GM19324 (cell line): Measurements from ENCODE around the gene EIF6.
"Not testable (repeated sequence)": the region's sequence is repeated elsewhere in the genome, so short reads cannot be mapped to it uniquely, and the experiment has no call there.

Source experiments
- ATAC-seq: cut with Tn5 transposase; IDR thresholded peaks from one replicate; pipeline ENCODE4 v1.9.1; 2021; ENCODE audit warnings: mild to moderate bottlenecking, moderate library complexity; ENCODE audit not compliant: unreplicated experiment, low FRiP score

EIF6 gene

DNA sequence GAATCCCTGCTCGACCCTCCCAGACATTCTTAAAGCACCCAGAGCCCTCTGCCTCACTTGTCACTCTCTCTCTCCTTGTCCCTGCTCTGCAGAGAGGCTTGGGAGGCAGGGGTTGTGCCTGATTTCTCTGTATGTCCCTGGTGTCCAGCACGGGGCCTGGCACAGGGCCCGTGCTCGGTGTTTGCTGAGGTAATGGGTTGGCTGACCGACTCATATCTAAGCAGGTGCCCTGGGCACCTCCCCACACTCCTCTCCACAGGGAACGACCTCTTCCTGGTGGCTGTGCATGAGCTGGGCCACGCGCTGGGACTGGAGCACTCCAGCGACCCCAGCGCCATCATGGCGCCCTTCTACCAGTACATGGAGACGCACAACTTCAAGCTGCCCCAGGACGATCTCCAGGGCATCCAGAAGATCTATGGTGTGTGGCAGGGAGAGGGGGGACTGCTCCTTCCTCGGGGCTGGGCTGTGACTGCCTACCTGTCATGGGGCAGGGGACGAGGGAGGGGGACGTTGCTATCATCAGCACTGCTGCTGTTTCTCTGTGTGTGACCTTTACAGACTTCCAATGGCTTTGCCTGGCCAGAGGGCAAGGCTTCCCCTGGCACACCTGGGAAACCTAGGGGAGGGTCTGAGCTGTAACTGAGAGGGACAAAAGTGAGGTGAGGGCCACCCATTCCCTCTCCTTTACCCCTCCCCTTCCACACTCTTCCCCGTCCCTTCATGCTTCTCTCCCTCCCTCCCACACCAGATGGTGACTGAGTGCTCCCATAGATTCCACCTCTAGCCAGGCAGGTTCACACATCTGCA is 20.8 kb downstream of the EIF6 start:
- no peak for ATAC-seq

DNA sequence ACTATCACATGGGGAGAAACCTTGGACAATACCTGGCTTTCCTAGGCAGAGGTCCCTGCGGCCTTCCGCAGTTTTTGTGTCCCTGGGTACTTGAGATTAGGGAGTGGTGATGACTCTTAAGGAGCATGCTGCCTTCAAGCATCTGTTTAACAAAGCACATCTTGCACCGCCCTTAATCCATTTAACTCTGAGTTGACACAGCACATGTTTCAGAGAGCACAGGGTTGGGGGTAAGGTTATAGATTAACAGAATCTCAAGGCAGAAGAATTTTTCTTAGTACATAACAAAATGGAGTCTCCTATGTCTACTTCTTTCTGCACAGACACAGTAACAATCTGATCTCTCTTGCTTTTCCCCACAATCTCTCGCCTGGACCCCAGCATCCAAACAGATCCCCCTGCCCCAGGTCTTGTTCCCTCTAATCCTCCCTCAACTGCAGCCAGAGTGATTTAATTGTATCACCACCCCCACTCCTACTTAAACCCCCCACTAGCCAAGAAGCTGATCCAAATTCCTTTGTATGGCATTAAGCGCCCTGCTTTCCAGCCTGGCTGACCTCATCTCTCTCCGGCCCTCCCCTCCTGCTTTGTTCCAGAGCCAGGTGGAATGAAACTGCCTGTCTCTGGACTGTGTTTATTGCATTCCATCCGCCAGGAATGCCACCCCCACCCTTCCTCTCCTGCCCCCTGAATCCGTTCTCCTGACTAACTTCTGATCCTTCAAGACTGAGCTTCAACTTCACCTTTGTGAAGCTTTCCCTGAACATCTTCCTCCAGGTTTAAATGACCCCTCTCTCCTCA is 21.6 kb downstream of the EIF6 start:
- ATAC-seq: not testable (repeated sequence)

- ATAC-seq: not testable (repeated sequence)
Observed at GRCh38 chr20:35262321-35262720, 22.3 kb downstream of the EIF6 start.

DNA sequence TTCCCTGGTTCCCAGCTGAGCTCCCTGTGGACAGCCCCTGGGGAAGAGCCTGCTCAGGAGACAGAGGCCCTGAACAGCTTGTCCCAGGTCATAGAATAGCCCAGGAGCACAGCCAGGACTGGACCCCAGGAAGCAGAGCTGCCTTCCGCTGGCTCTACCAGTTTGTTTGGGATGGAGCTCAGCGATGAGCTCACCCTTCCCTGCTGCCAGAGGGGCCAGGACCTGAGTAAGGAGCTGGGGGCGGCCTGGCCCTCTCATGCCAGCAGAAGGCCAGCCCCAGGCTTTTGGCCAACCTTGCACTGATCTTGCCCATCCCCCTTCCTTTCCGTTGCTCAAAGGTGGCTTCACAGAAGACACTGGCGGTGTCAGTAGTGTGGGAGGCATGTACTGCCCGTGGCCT is 24.1 kb downstream of the EIF6 start:
- ATAC-seq: no peak

- ATAC-seq: no peak
Observed at GRCh38 chr20:35257175-35257909, 27.2 kb downstream of the EIF6 start.

- no peak for ATAC-seq
Observed at GRCh38 chr20:35254448-35254999, 30.0 kb downstream of the EIF6 start.

DNA sequence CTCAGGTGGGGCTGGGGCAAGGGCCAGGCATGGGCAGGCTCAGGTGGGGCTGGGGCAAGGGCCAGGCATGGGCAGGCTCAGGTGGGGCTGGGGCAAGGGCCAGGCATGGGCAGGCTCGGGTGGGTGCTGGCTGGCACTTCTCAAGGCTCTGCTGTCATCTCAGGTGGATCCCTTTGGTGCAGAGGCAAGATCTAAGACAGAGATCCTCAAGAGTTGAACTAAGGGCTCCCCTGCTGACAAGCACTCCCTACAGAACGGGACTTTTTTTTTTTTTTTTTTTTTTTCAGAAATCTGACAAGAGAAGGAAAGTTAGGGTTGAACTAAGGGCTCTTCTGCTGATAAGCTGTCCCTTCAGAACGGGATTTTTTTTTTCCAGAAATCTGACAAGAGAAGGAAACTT is 31.6 kb downstream of the EIF6 start:
- no peak for ATAC-seq

DNA sequence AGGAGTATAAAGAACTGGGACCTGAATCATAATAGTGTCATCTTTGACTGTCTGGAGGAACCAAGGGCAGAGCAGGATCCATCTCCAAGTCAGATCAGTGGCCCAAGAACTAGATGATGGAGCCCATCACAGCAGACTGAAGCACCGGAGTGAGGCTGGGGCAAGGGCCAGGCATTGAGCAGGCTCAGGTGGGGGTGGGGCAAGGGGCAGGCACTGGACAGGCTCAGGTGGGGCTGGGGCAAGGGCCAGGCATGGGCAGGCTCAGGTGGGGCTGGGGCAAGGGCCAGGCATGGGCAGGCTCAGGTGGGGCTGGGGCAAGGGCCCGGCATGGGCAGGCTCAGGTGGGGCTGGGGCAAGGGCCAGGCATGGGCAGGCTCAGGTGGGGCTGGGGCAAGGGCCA is 32.0 kb downstream of the EIF6 start:
- ATAC-seq: not testable (repeated sequence)

- ATAC-seq: peak; percentile 61
Observed at GRCh38 chr20:35252037-35252461, 32.5 kb downstream of the EIF6 start.

DNA sequence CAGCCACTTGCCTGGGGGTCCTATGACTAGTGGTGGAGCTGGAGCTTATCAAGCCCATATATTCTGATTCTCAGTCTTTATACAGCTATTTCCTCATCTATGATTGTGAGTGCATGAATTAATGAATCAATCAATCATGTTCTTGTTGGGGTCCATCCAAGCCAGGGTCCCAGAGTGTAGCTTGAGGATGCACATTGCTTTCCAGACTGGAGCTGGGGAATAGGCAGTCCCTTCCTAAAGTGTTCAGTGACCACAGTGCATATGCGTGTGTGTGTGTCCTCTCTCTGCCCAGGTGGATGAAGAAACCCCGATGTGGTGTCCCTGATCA is 33.0 kb downstream of the EIF6 start:
- no peak for ATAC-seq

GRCh38 chr20:35248641-35249475 is 35.7 kb downstream of the EIF6 start:
- ATAC-seq: no peak

- ATAC-seq: no peak
Observed at GRCh38 chr20:35246723-35247122, 37.8 kb downstream of the EIF6 start.

- ATAC-seq: no peak
Observed at GRCh38 chr20:35243986-35244385, 40.6 kb downstream of the EIF6 start.

DNA sequence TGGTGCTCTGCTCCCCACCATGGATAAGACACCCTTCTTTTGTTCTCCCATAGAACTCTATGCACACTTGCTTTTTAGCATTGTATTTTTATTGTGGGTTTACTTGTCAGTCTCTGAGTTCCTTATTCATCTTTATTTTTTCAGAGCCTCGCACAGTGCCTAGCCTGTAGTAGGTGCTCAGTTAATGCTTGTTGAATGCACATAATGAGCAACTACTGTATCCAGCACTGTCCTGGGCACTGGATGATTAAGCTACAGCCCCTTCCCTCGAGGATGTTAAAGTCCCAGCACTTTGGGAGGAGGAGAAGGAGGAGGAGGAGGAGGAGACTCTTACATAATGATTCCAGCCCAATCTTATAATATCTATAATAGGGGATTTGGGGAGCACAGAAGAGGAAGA is 41.3 kb downstream of the EIF6 start:
- no peak for ATAC-seq

GRCh38 chr20:35240811-35241293 is 43.7 kb downstream of the EIF6 start:
- ATAC-seq: no peak

DNA sequence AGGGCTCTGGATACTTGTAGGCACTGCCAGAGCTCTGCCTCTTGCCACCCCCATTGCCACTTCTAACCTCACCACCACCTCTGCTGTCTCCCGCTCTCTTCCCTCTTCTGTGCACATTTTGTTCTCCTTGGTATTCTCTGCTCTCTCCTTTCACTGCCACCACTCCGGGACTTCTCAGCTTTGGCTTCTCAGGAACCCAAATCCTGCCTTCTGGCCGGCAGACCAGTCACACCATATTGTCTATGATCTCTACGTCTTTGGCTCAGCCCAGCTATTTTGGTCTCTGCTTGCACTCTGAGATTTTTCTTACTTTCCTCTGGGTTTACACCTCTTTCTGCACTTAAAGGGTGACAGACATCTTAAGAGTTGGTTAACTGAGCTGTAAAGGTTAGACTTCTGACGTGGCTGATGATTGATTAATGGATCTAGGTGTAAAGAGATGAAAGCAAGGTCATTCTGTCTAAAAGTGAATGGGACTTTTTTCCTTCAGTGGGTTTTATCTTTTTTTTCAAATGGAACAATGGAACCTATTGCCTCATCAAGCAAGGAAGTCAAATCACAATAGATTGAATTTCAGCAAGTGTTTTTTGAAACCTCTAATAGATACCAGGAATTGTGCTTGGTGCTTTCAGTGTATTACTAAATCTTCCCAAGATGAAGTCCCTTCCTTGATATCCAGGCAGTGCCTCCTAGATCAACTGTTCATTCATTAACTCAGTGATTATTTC is 44.3 kb downstream of the EIF6 start:
- no peak for ATAC-seq

DNA sequence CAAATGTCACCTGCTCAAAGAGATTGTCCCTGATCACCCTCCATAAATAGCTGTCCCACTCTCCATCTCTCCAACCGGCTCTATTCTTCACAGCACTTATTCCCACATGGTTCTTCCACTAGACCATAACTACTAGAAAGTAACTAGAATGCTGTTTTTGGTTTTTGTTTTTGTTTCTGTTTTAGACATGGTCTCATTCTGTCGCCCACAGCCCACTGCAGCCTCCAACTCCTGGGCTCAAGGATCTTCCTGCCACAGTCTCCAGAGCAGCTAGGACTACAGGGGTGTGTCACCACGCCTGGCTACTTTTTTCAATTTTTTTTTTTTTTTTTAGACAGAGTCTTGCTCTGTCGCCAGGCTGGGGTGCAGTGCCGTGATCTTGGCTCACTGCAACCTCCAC is 45.8 kb downstream of the EIF6 start:
- no peak for ATAC-seq

GRCh38 chr20:35238170-35238569 is 46.4 kb downstream of the EIF6 start:
- no peak for ATAC-seq

DNA sequence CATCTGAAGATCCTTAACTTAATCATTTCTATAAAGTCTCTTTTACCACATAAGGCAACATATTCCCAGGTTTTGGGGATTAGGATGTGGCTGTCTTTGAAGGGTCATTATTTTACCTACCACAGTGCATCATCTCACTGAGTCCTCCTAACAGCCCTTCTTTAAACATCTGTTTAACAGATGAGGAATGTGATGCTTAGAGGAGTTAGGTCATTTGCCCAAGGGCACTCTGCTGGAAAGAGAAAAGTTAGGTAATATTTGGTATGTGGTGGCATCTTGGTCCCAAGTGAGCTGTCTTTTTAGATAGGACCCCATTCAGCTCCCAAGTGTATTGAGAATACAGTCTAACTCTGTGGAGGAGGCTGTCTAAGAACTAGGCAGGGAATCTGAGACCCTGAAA is 47.1 kb downstream of the EIF6 start:
- ATAC-seq: no peak
